Uterus (tissue), 4 donors: Measurements from ENCODE around the gene VSTM2L. TPM values are rescaled to one million over a fixed set of nuclear protein-coding genes. Genes with fewer than 3 reads are reported as not detected.

Experiments used
- DNase-seq, 2 donors: peaks; one replicate each; pipeline ENCODE4 v3.0.0-alpha.2; 2019 to 2020
- H3K27ac ChIP-seq, 2 donors: fragments of 200-600 bp; sonication (generic); 1 replicate in 1 of 2; 2 replicates in 1 of 2; pipeline ENCODE4 v1.5.1; 2016 to 2018
- H3K27me3 ChIP-seq, 2 donors: fragments of 200-600 bp; sonication (generic); one replicate each; pipeline ENCODE4 v1.5.1; 2018 to 2019; ENCODE audit warnings: control low read depth in 1 of 2
- H3K36me3 ChIP-seq, 2 donors: fragments of 200-600 bp; sonication (generic); one replicate each; pipeline ENCODE4 v1.5.1; 2019; ENCODE audit warnings: control low read depth in 1 of 2
- H3K4me1 ChIP-seq, 2 donors: fragments of 200-600 bp; sonication (generic); one replicate each; pipeline ENCODE4 v1.5.1; 2018 to 2019; ENCODE audit warnings: control low read depth in 1 of 2
- H3K4me3 ChIP-seq, 2 donors: fragments of 200-600 bp; sonication (generic); 1 replicate in 1 of 2; 2 replicates in 1 of 2; pipeline ENCODE4 v1.5.1; 2018 to 2019; ENCODE audit warnings: mild to moderate bottlenecking in 1 of 2
- H3K9me3 ChIP-seq, 2 donors: fragments of 200-600 bp; sonication (generic); one replicate each; pipeline ENCODE4 v1.5.1; 2019; ENCODE audit warnings: control low read depth in 1 of 2
- CTCF ChIP-seq, 4 experiments: fragments of 200-600 bp in 2 of 4; fragments of 450-650 bp in 2 of 4; sonication (generic) in 2 of 4; IDR thresholded peaks; one replicate each; pipeline ENCODE4 v1.5.1; 2016 to 2019; ENCODE audit warnings: antibody characterized with exemption in 4 of 4, mild to moderate bottlenecking in 2 of 4, moderate library complexity in 1 of 4
- POLR2A ChIP-seq, 2 donors: fragments of 450-650 bp; IDR thresholded peaks; one replicate each; pipeline ENCODE4 v1.6.1; 2016; ENCODE audit warnings: antibody characterized with exemption in 2 of 2, mild to moderate bottlenecking in 1 of 2, moderate library complexity in 1 of 2
- intact Hi-C: fragments of 100-400 bp; cut with DNase I; formaldehyde crosslinking; loops from one replicate; pipeline ENCODE4 v1.15.1; 2023; ENCODE audit warnings: low total_unique reads
- total RNA-seq, 4 donors: library from RNA; depleted of rRNA in 3 of 4; stranded (reverse); fragments of >200 nt in 3 of 4; gene quantifications; one replicate each; pipeline versions ENCODE4 v1.1.0 to v1.2.4, GENCODE V29; 2014 to 2023
- donor health status: DM: yes; HTN: yes; CAD: no.

VSTM2L gene
- total RNA-seq, 4 donors from 2014 or later = 0.29 to 5.7 (median 0.73) TPM

GRCh38 chr20:37903317-37904007, 535 bp downstream of the VSTM2L start:
- Histone ChIP-seq H3K36me3 (no peaks in the 10 kb centered on the region), H3K4me3 (no peak overlapping the region), H3K9me3 (no peaks in the 10 kb centered on the region), H3K27ac (no peak overlapping the region), H3K4me1 (peaks cover 0 to 5% of the 10 kb centered on the region in 2 donors), H3K27me3 (peaks cover 0 to 5% of the 10 kb centered on the region in 2 donors)
- TF ChIP-seq CTCF (IDR thresholded peaks at IDR 0.05) = no peak
- TF ChIP-seq POLR2A (IDR thresholded peaks at IDR 0.05) = no peak
- intact Hi-C loops = no loop called here
- no peak for DNase-seq

- intact Hi-C loops = no loop called here
- peaks cover 0 to 5% of the 10 kb centered on the region in 2 donors for H3K27me3 ChIP-seq
These were observed 1.2 kb downstream of the VSTM2L start for GRCh38 chr20:37904008-37904642.

GRCh38 chr20:37904845-37905373, 2.0 kb downstream of the VSTM2L start:
- Histone ChIP-seq H3K36me3 (no peaks in the 10 kb centered on the region), H3K27ac (no peak overlapping the region), H3K27me3 (peaks cover 0 to 5% of the 10 kb centered on the region in 2 donors), H3K9me3 (no peaks in the 10 kb centered on the region), H3K4me3 (no peak overlapping the region), H3K4me1 (peaks cover 0 to 5% of the 10 kb centered on the region in 2 donors)
- no peak for TF ChIP-seq CTCF (IDR thresholded peaks at IDR 0.05)
- DNase-seq = no peak
- intact Hi-C loops = no loop called here

More at GRCh38 chr20:37904008-37904642, 1.2 kb downstream of the VSTM2L start:
- Histone ChIP-seq H3K36me3 (no peaks in the 10 kb centered on the region), H3K4me1 (peaks cover 0 to 5% of the 10 kb centered on the region in 2 donors), H3K27ac (no peak overlapping the region), H3K4me3 (no peak overlapping the region), H3K9me3 (no peaks in the 10 kb centered on the region)
- no peak for DNase-seq
- TF ChIP-seq CTCF (IDR thresholded peaks at IDR 0.05) (no peak), POLR2A (IDR thresholded peaks at IDR 0.05) (no peak)

GRCh38 chr20:37905671-37906613, 3.0 kb downstream of the VSTM2L start:
- no peak for DNase-seq
- H3K27me3 ChIP-seq = peaks cover 0 to 5% of the 10 kb centered on the region in 2 donors
- H3K4me1 ChIP-seq = peaks cover 0 to 5% of the 10 kb centered on the region in 2 donors
- H3K9me3 ChIP-seq = no peaks in the 10 kb centered on the region
- intact Hi-C loops = no loop called here
- no peak overlapping the region for H3K4me3 ChIP-seq
- TF ChIP-seq POLR2A (IDR thresholded peaks at IDR 0.05) (no peak), CTCF (IDR thresholded peaks at IDR 0.05) (no peak)
- no peak overlapping the region for H3K27ac ChIP-seq
- H3K36me3 ChIP-seq = no peaks in the 10 kb centered on the region
